Neural cell (in vitro differentiated cells): ENCODE results near the gene ZMAT5.

Experiments
- CTCF ChIP-seq: fragments of 450-650 bp; IDR thresholded peaks from 2 replicates; pipeline ENCODE4 v1.5.1; 2014; ENCODE audit warnings: antibody characterized with exemption, mild to moderate bottlenecking, moderate library complexity; ENCODE audit not compliant: poor library complexity, severe bottlenecking
- EZH2 ChIP-seq: fragments of 200-600, 300-800 bp; shearing (Covaris generic), sonication (generic); IDR thresholded peaks from 2 replicates; pipeline ENCODE4 v1.6.1; 2014; ENCODE audit warnings: antibody characterized with exemption, low read length, borderline replicate concordance, mild to moderate bottlenecking; ENCODE audit not compliant: insufficient read depth, poor library complexity, severe bottlenecking
- POLR2AphosphoS5 ChIP-seq: IDR thresholded peaks from 2 replicates; pipeline ENCODE4 v1.6.1; 2012
- TAF1 ChIP-seq: IDR thresholded peaks from 2 replicates; pipeline ENCODE4 v1.6.1; 2012; ENCODE audit warnings: low read depth

GRCh38 chr22:29810216-29810615 is 43.4 kb upstream of the ZMAT5 start:
- TF ChIP-seq POLR2AphosphoS5 (no peak), CTCF (no peak), EZH2 (no peak), TAF1 (no peak)
